Lung (tissue), 16 donors: Measurements from ENCODE around the gene FSHB. TPM values are rescaled to one million over a fixed set of nuclear protein-coding genes. Genes with fewer than 3 reads are reported as not detected.

ENCODE experiments used
- ATAC-seq: fragments of 200-7000 bp; cut with Tn5 transposase; one replicate; pipeline ENCODE4 v1.9.1; 2020; ENCODE audit warnings: moderate number of reproducible peaks; ENCODE audit not compliant: insufficient read depth, low FRiP score
- DNase-seq, 3 donors: peaks; one replicate each; pipeline ENCODE4 v3.0.0-alpha.2; 2013 to 2017
- H3K27ac ChIP-seq, 2 donors: one replicate each; pipeline ENCODE4 v1.5.1; 2013; ENCODE audit warnings: mild to moderate bottlenecking in 2 of 2, moderate library complexity in 2 of 2, control low read depth in 1 of 2, inconsistent platforms in 1 of 2, low read depth in 1 of 2, low read length in 1 of 2
- H3K27me3 ChIP-seq, 3 donors: one replicate each; pipeline ENCODE4 v1.5.1; 2013; ENCODE audit warnings: low read length in 2 of 3; ENCODE audit not compliant: control insufficient read depth in 3 of 3, insufficient read depth in 3 of 3
- H3K36me3 ChIP-seq, 4 donors: one replicate each; pipeline ENCODE4 v1.5.1; 2013; ENCODE audit warnings: low read length in 4 of 4, mild to moderate bottlenecking in 1 of 4, moderate library complexity in 1 of 4; ENCODE audit not compliant: control insufficient read depth in 4 of 4, insufficient read depth in 4 of 4
- H3K4me1 ChIP-seq, 5 donors: one replicate each; pipeline ENCODE4 v1.5.1; 2013; ENCODE audit warnings: low read length in 5 of 5, mild to moderate bottlenecking in 2 of 5, moderate library complexity in 1 of 5; ENCODE audit not compliant: control insufficient read depth in 5 of 5, insufficient read depth in 5 of 5
- H3K4me3 ChIP-seq: one replicate; pipeline ENCODE4 v1.5.1; 2013; ENCODE audit warnings: mild to moderate bottlenecking, control low read depth, moderate library complexity
- H3K9ac ChIP-seq, 2 donors: one replicate each; pipeline ENCODE4 v1.5.1; 2013; ENCODE audit warnings: low read length in 2 of 2, control low read depth in 1 of 2; ENCODE audit not compliant: insufficient read depth in 1 of 2
- H3K9me3 ChIP-seq, 4 donors: one replicate each; pipeline ENCODE4 v1.5.1; 2013; ENCODE audit warnings: low read length in 3 of 4, mild to moderate bottlenecking in 1 of 4, moderate library complexity in 1 of 4; ENCODE audit not compliant: control insufficient read depth in 4 of 4, insufficient read depth in 3 of 4
- WGBS, 2 donors: extraction: QIAGEN DNeasy Blood & Tissue Kit; methylation state at CpG; one replicate each; pipeline ENCODE4 v1.1.7; 2013; 5-methylcytosine and 5-hydroxymethylcytosine counted together
- long read RNA-seq, 5 donors: transcript quantifications; one replicate each; lab custom pipeline, GENCODE V29; 2026
- polyA plus RNA-seq, 2 donors: library from polyadenylated mRNA; stranded (reverse); fragments of 200-250 nt; gene quantifications; one replicate each; pipeline ENCODE4 v1.2.1, GENCODE V29; 2013
- total RNA-seq, 2 donors: library from RNA; depleted of rRNA in 1 of 2; stranded (reverse); fragments of >200 nt in 1 of 2; gene quantifications; one replicate each; pipeline ENCODE4 v1.2.1, GENCODE V29; 2014 to 2021
- TF ChIP-seq, protein P1 (sequence below): IDR thresholded peaks from 2 replicates; pipeline ENCODE4 v1.5.1; 2012; ENCODE audit warnings: mild to moderate bottlenecking; ENCODE audit errors: control extremely low read depth, extremely low read depth
- donor health status: control.
- donor health status: control.
- donor health status: Bipolar disorder and iron deficiency.
- donor health status: healthy.
- donor health status: DM: yes; HTN: yes; CAD: no.

FSHB gene
- not detected for total RNA-seq
- polyA plus RNA-seq, result not detected
- long read RNA-seq, donor 1, result 0 reads
- long read RNA-seq, donor 2, result 0 reads
- long read RNA-seq, donor 3, result 0 reads
- long read RNA-seq, donor 4, result 0 reads
- long read RNA-seq, donor 5, result 0 reads

DNA sequence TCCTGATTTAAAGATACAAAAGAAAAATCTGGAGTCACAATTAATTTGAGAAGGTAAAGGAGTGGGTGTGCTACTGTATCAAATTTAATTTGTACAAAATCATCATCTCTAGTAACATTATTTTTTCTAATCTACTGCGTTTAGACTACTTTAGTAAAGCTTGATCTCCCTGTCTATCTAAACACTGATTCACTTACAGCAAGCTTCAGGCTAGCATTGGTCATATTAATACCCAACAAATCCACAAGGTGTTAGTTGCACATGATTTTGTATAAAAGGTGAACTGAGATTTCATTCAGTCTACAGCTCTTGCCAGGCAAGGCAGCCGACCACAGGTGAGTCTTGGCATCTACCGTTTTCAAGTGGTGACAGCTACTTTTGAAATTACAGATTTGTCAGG lies at the start of gene FSHB:
Gene FSHB (plus strand): TSS at position 301 of the 400 bp plus-strand sequence. CDS start 889 bp downstream, outside the sequence.
- DNase-seq (no peak), ATAC-seq (no peak)
- TF ChIP-seq, protein P1, sequence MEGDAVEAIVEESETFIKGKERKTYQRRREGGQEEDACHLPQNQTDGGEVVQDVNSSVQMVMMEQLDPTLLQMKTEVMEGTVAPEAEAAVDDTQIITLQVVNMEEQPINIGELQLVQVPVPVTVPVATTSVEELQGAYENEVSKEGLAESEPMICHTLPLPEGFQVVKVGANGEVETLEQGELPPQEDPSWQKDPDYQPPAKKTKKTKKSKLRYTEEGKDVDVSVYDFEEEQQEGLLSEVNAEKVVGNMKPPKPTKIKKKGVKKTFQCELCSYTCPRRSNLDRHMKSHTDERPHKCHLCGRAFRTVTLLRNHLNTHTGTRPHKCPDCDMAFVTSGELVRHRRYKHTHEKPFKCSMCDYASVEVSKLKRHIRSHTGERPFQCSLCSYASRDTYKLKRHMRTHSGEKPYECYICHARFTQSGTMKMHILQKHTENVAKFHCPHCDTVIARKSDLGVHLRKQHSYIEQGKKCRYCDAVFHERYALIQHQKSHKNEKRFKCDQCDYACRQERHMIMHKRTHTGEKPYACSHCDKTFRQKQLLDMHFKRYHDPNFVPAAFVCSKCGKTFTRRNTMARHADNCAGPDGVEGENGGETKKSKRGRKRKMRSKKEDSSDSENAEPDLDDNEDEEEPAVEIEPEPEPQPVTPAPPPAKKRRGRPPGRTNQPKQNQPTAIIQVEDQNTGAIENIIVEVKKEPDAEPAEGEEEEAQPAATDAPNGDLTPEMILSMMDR, result no peak
- no peak within 1 kb of the TSS for H3K4me3 ChIP-seq
- no peak within 1 kb of the TSS for H3K27ac ChIP-seq
- whole genome bisulfite sequencing, 2 donors, result 79 to 81% methylated on average over 3 of the region's 3 CpGs
- no peaks in the 10 kb centered on the region for H3K36me3 ChIP-seq
- no peaks in the 10 kb centered on the region for H3K4me1 ChIP-seq
- H3K27me3 ChIP-seq, result no peaks in the 10 kb centered on the region
- peaks cover 0 to 4% (median 1%) of the 10 kb centered on the region in 4 donors for H3K9me3 ChIP-seq
- no peak within 1 kb of the TSS for H3K9ac ChIP-seq

DNA sequence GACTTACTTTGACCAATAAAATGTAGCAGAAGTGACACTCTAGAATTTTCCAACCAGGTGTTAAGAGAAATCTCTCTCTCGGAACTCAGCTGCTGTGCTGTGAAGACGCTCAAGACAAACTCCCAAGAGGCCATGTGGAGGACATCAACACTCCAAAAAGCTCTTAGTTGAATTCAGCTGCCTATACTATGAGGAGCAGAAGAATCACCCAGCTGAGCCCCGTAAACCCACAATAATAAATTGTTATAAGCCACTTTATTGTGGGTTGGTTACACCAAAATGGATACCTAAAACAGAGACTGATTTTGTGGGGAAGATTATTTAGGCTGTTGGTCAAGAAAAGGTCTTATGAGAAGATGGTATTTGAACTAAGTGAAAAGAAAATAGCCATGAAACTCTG lies 44.1 kb upstream of the FSHB start:
- WGBS, 2 donors, result 70 to 83% methylated on average over 3 of the region's 3 CpGs
- no peaks in the 10 kb centered on the region for H3K36me3 ChIP-seq
- H3K27ac ChIP-seq, result no peak overlapping the region
- H3K9ac ChIP-seq, result no peak overlapping the region
- peaks cover 0 to 3% (median 0%) of the 10 kb centered on the region in 4 donors for H3K9me3 ChIP-seq
- TF ChIP-seq, protein P1, result no peak
- no peak for ATAC-seq
- no peak overlapping the region for H3K4me3 ChIP-seq
- no peak for DNase-seq
- no peaks in the 10 kb centered on the region for H3K27me3 ChIP-seq
- H3K4me1 ChIP-seq, result no peaks in the 10 kb centered on the region

DNA sequence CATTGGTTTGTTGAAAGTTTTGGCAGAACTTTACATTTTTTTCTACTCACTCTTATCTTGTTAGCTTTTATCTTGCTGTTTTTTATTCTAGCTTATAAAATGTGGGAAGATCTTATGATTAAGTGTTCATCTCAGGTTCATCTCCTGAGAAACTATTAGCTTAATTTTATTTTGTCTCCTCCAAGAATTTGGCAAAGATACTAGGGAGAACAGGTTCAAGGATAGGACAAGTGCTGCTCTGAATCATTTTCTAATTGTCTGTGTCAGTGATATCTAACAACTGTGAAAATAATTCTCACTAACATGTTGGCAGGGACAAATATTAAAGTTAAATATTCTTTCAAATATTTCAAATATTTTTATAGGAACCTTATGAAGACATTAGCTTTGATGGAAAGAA lies 38.2 kb upstream of the FSHB start:
- Histone ChIP-seq H3K36me3 (no peaks in the 10 kb centered on the region), H3K27ac (no peak overlapping the region), H3K9ac (no peak overlapping the region), H3K9me3 (no peaks in the 10 kb centered on the region), H3K27me3 (no peaks in the 10 kb centered on the region), H3K4me3 (no peak overlapping the region), H3K4me1 (no peaks in the 10 kb centered on the region)
- TF ChIP-seq, protein P1, result no peak
- DNase-seq (no peak), ATAC-seq (no peak)
